ENCODE measurements around the gene ANAPC10. TPM values are rescaled to one million over a fixed set of nuclear protein-coding genes. Genes with fewer than 3 reads are reported as not detected.

Gene ANAPC10
- total and polyA plus RNA-seq, 2 donors (not counting 3 experiments of a cell fraction or from before 2014, with no cell fraction given), result 15.7 to 24.0 TPM

- Histone ChIP-seq H3K4me3 (replicated peaks in 1 of 3; ENCODE audit: insufficient read depth in 1 of 3, low read depth in 1 of 3, low read length in 3 of 3) (no peak overlapping the region), H3K27ac (ENCODE audit: insufficient read depth, low read depth, low read length) (no peak overlapping the region), H3K9me3 (replicated peaks; ENCODE audit: control insufficient read depth, insufficient read depth, low read length) (no peaks in the 10 kb centered on the region), H2AFZ (ENCODE audit: low read depth, low read length) (no peak overlapping the region), H3K9me1 (replicated peaks; ENCODE audit: control insufficient read depth, extremely low read depth, insufficient read depth, low read length) (no peaks in the 10 kb centered on the region), H3K4me2 (ENCODE audit: insufficient read depth, low read length) (no peak overlapping the region), H3K4me1 (ENCODE audit: control insufficient read depth, extremely low read depth, insufficient read depth, low read length) (no peaks in the 10 kb centered on the region), H4K20me1 (replicated peaks; ENCODE audit: control insufficient read depth, extremely low read depth, insufficient read depth, low read length) (peaks cover 2% of the 10 kb centered on the region), H3K79me2 (ENCODE audit: control insufficient read depth, insufficient read depth, low read length) (peaks cover 6% of the 10 kb centered on the region), H3K36me3 (ENCODE audit: control insufficient read depth in 2 of 2, extremely low read depth in 1 of 2, insufficient read depth in 2 of 2, low read length in 2 of 2) (no peaks in the 10 kb centered on the region), H3K27me3 (ENCODE audit: control insufficient read depth in 2 of 2, insufficient read depth in 2 of 2, low read length in 2 of 2) (no peaks in the 10 kb centered on the region), H3K9ac (replicated peaks; ENCODE audit: extremely low read depth, insufficient read depth, low read length) (no peak overlapping the region)
- CTCF ChIA-PET, result no interaction called here
- POLR2A ChIA-PET, result no interaction called here
- intact Hi-C loops (cut with micrococcal nuclease) (no loop called here), dilution Hi-C loops (cut with MboI; ENCODE audit: extremely low pct_ligation_motif_present, low sequenced_read_pairs) (no loop called here)
- BruUV-seq (replicated peaks), result no TSS peak
- TF ChIP-seq POLR2A (IDR thresholded peaks at IDR 0.05; ENCODE audit: low read depth, low read length), result no peak
- no peak for TF ChIP-seq POLR2AphosphoS5 (IDR thresholded peaks at IDR 0.05; ENCODE audit: insufficient read depth, low read depth, low read length)
- no peak for TF ChIP-seq MYC (IDR thresholded peaks at IDR 0.05; ENCODE audit: low read depth, low read length)
- no peak for TF ChIP-seq GATA2 (IDR thresholded peaks at IDR 0.05; ENCODE audit: insufficient read depth, insufficient read length, low read depth, low read length)
- TF ChIP-seq MAX (IDR thresholded peaks at IDR 0.05; ENCODE audit: insufficient read depth, insufficient read length), result no peak
- no peak for TF ChIP-seq EZH2 (IDR thresholded peaks at IDR 0.05; ENCODE audit: borderline replicate concordance, low read depth, low read length, severe bottlenecking)
- DNase-seq (ENCODE audit: low read depth, low spot score) (no peak), FAIRE-seq (no peak)
These were observed 54.7 kb downstream of the ANAPC10 start for GRCh38 chr4:145043306-145043705.

- no peak overlapping the region for H2AFZ ChIP-seq (ENCODE audit: low read depth, low read length)
- H4K20me1 ChIP-seq (replicated peaks; ENCODE audit: control insufficient read depth, extremely low read depth, insufficient read depth, low read length), result peaks cover 2% of the 10 kb centered on the region
- no peaks in the 10 kb centered on the region for H3K9me3 ChIP-seq (replicated peaks; ENCODE audit: control insufficient read depth, insufficient read depth, low read length)
- H3K9ac ChIP-seq (replicated peaks; ENCODE audit: extremely low read depth, insufficient read depth, low read length), result no peak overlapping the region
- no peaks in the 10 kb centered on the region for H3K36me3 ChIP-seq (ENCODE audit: control insufficient read depth in 2 of 2, extremely low read depth in 1 of 2, insufficient read depth in 2 of 2, low read length in 2 of 2)
- CTCF ChIA-PET, result no interaction called here
- no TSS peak for BruUV-seq (replicated peaks)
- peaks cover 6% of the 10 kb centered on the region for H3K79me2 ChIP-seq (ENCODE audit: control insufficient read depth, insufficient read depth, low read length)
- no peak overlapping the region for H3K27ac ChIP-seq (ENCODE audit: insufficient read depth, low read depth, low read length)
- no peaks in the 10 kb centered on the region for H3K27me3 ChIP-seq (ENCODE audit: control insufficient read depth in 2 of 2, insufficient read depth in 2 of 2, low read length in 2 of 2)
- TF ChIP-seq GATA2 (IDR thresholded peaks at IDR 0.05; ENCODE audit: insufficient read depth, insufficient read length, low read depth, low read length), result no peak
- no peak for TF ChIP-seq POLR2AphosphoS5 (IDR thresholded peaks at IDR 0.05; ENCODE audit: insufficient read depth, low read depth, low read length)
- no peak for TF ChIP-seq FOS (IDR thresholded peaks at IDR 0.05; ENCODE audit: borderline replicate concordance, insufficient read depth, low read length)
- no peak for TF ChIP-seq JUN (IDR thresholded peaks at IDR 0.05; ENCODE audit: borderline replicate concordance, insufficient read depth, insufficient read length, low read depth)
- TF ChIP-seq MAX (IDR thresholded peaks at IDR 0.05; ENCODE audit: insufficient read depth, insufficient read length), result no peak
- TF ChIP-seq CTCF (IDR thresholded peaks at IDR 0.05; ENCODE audit: extremely low read depth in 1 of 2, insufficient read depth in 1 of 2, low read depth in 1 of 2, low read length in 2 of 2), result no peak
- TF ChIP-seq MYC (IDR thresholded peaks at IDR 0.05; ENCODE audit: low read depth, low read length), result no peak
- no peak for TF ChIP-seq POLR2A (IDR thresholded peaks at IDR 0.05; ENCODE audit: low read depth, low read length)
- no peak for TF ChIP-seq EZH2 (IDR thresholded peaks at IDR 0.05; ENCODE audit: borderline replicate concordance, low read depth, low read length, severe bottlenecking)
- FAIRE-seq (no peak), DNase-seq (ENCODE audit: low read depth, low spot score) (no peak)
- H3K4me1 ChIP-seq (ENCODE audit: control insufficient read depth, extremely low read depth, insufficient read depth, low read length), result no peaks in the 10 kb centered on the region
- no peaks in the 10 kb centered on the region for H3K9me1 ChIP-seq (replicated peaks; ENCODE audit: control insufficient read depth, extremely low read depth, insufficient read depth, low read length)
- no peak overlapping the region for H3K4me2 ChIP-seq (ENCODE audit: insufficient read depth, low read length)
- dilution Hi-C loops (cut with MboI; ENCODE audit: extremely low pct_ligation_motif_present, low sequenced_read_pairs), result no loop called here
- intact Hi-C loops (cut with micrococcal nuclease), result no loop called here
- POLR2A ChIA-PET, result no interaction called here
- no peak overlapping the region for H3K4me3 ChIP-seq (replicated peaks in 1 of 3; ENCODE audit: insufficient read depth in 1 of 3, low read depth in 1 of 3, low read length in 3 of 3)
These were observed 55.3 kb downstream of the ANAPC10 start for GRCh38 chr4:145042601-145043285.

Measured in endothelial cell of umbilical vein (primary cell).